ENCODE measurements around the gene UAP1. TPM values are rescaled to one million over a fixed set of nuclear protein-coding genes. Genes with fewer than 3 reads are reported as not detected.
A peak's percentile ranks its signal among the peaks of the same experiment; 100 is the strongest.

The UAP1 gene
- 10 to 100 TPM; 28.9 to 32.2 TPM for total RNA-seq

DNA sequence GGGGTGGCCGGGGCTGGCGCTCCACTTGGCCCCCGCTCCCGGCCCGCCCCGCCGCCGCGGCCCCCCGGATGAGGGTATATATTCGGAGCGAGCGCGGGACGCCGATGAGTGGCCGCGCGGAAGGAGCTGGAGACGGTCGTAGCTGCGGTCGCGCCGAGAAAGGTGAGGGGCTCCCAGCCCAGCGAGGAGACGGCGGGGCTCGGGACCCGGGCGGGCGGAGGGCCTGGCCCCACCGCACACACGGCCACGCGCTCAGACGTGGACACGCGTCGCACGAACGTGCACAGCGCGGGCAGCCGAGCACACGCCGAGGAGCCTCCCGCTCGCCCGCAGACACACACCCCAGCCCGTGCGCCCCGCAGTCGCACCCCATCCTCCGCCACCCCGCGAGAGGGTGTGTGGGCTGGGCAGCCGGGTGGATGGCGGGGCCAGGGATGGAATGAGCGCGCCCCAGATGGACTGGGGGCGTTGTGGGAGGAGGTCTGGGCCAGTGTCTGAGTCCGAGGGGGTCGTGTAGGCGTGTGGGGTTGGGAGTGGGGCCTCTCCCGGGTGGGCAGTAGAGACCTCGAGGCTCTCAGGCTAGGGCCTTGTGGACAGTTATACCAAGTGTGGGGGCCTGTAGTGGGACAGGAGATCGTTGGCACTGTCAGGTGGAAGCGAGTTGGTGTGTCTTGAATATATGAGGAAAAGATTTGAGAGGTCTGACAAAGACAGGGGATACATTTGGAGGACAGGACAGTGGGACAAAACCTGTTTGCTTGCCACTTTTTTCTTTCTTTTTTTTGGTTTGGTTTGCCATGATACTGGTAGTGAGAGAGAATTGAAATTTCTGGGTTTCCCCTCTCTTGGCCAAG is at the start of gene UAP1:
TSS of gene UAP1 (plus strand) at position 107 of the 854 bp plus-strand sequence. CDS start 4,347 bp downstream, outside the sequence.
- Mint-ChIP-seq H3K4me3 (peak within 1 kb of the TSS; percentile 93), H3K36me3 (peaks cover 8% of the 10 kb centered on the region), H3K9me3 (no peaks in the 10 kb centered on the region), H3K4me1 (ENCODE audit: low read depth) (peaks cover 37% of the 10 kb centered on the region), H3K27ac (peak within 1 kb of the TSS; percentile 93), H3K27me3 (no peaks in the 10 kb centered on the region)
- intact Hi-C loops (cut with micrococcal nuclease) = loop anchor here (1.0 to 5.0 kb wide), 4 partner anchors 23 to 759 kb away; partner anchors contain the start of genes HSD17B7, NUF2 and UHMK1
- POLR2A ChIA-PET = interaction anchor here (1.0 kb wide), 2 partner anchors 57 to 64 kb away, joined by 3 read pairs; partner anchors contain the start of gene UHMK1
- CTCF ChIA-PET = no interaction called here
- no peak for DNase-seq

DNA sequence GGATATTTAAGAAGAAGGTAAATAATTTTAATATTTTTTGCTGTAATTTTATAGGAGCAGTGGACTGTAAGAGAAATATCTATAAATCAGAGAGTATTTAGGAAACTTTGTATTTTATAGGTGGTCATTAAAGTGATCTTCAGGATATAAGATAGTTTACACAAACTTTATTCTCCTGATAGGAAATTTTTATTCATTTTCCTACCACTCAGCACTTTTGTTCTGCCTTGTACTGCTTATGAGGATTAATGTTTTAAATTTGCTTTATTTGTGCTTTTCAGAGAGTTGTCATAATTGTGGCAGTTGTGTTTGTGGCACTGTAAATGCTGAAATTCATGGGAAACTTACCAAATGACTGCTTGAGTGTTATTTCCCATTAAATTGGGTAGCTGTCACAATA is 34.2 kb upstream of the UAP1 start:
- CTCF ChIA-PET = no interaction called here
- no peaks in the 10 kb centered on the region for H3K27me3 Mint-ChIP-seq
- H3K27ac Mint-ChIP-seq = no peak overlapping the region
- H3K9me3 Mint-ChIP-seq = no peaks in the 10 kb centered on the region
- H3K4me1 Mint-ChIP-seq (ENCODE audit: low read depth) = no peaks in the 10 kb centered on the region
- POLR2A ChIA-PET = interaction anchor here (1.1 kb wide), 1 partner anchor 33 kb away, joined by 3 read pairs; no protein-coding TSS in a partner anchor
- no peak overlapping the region for H3K4me3 Mint-ChIP-seq
- intact Hi-C loops (cut with micrococcal nuclease) = no loop called here
- no peak for DNase-seq
- peaks cover 22% of the 10 kb centered on the region for H3K36me3 Mint-ChIP-seq

- no peak for DNase-seq
- H3K27me3 Mint-ChIP-seq = no peaks in the 10 kb centered on the region
- ChIA-PET POLR2A (no interaction called here), CTCF (no interaction called here)
- intact Hi-C loops (cut with micrococcal nuclease) = no loop called here
- no peak overlapping the region for H3K4me3 Mint-ChIP-seq
- H3K4me1 Mint-ChIP-seq (ENCODE audit: low read depth) = no peaks in the 10 kb centered on the region
- H3K36me3 Mint-ChIP-seq = peaks cover 3% of the 10 kb centered on the region
- no peaks in the 10 kb centered on the region for H3K9me3 Mint-ChIP-seq
- no peak overlapping the region for H3K27ac Mint-ChIP-seq
These were observed 31.1 kb upstream of the UAP1 start for GRCh38 chr1:162530307-162530987.

GRCh38 chr1:162530988-162531319 is 30.6 kb upstream of the UAP1 start:
- no peak overlapping the region for H3K27ac Mint-ChIP-seq
- H3K9me3 Mint-ChIP-seq = no peaks in the 10 kb centered on the region
- no peak overlapping the region for H3K4me3 Mint-ChIP-seq
- POLR2A ChIA-PET = no interaction called here
- H3K36me3 Mint-ChIP-seq = peaks cover 3% of the 10 kb centered on the region
- no peaks in the 10 kb centered on the region for H3K4me1 Mint-ChIP-seq (ENCODE audit: low read depth)
- intact Hi-C loops (cut with micrococcal nuclease) = no loop called here
- no peaks in the 10 kb centered on the region for H3K27me3 Mint-ChIP-seq
- DNase-seq = no peak
- CTCF ChIA-PET = no interaction called here

- Mint-ChIP-seq H3K4me3 (no peak overlapping the region), H3K27me3 (no peaks in the 10 kb centered on the region), H3K9me3 (no peaks in the 10 kb centered on the region), H3K27ac (no peak overlapping the region), H3K4me1 (ENCODE audit: low read depth) (peaks cover 8% of the 10 kb centered on the region), H3K36me3 (peaks cover 3% of the 10 kb centered on the region)
- intact Hi-C loops (cut with micrococcal nuclease) = loop anchor here (5.0 kb wide), 1 partner anchor 38 kb away; the partner anchor contains the start of gene UHMK1
- POLR2A ChIA-PET = no interaction called here
- no peak for DNase-seq
- CTCF ChIA-PET = interaction anchor here (1.2 kb wide), 1 partner anchor 36 kb away, joined by 4 read pairs; no protein-coding TSS in a partner anchor
These were observed 26.0 kb upstream of the UAP1 start for GRCh38 chr1:162535501-162535900.

- peak; percentile 10 for DNase-seq
- H3K27me3 Mint-ChIP-seq = no peaks in the 10 kb centered on the region
- intact Hi-C loops (cut with micrococcal nuclease) = loop anchor here (5.0 kb wide), 1 partner anchor 39 kb away; the partner anchor contains the start of gene UHMK1
- ChIA-PET POLR2A (no interaction called here), CTCF (interaction anchor here (1.2 kb wide), 1 partner anchor 37 kb away, joined by 4 read pairs; no protein-coding TSS in a partner anchor)
- H3K9me3 Mint-ChIP-seq = no peaks in the 10 kb centered on the region
- peaks cover 4% of the 10 kb centered on the region for H3K36me3 Mint-ChIP-seq
- peaks cover 8% of the 10 kb centered on the region for H3K4me1 Mint-ChIP-seq (ENCODE audit: low read depth)
- no peak overlapping the region for H3K4me3 Mint-ChIP-seq
- H3K27ac Mint-ChIP-seq = no peak overlapping the region
These were observed 25.0 kb upstream of the UAP1 start for GRCh38 chr1:162536511-162536910.

DNA sequence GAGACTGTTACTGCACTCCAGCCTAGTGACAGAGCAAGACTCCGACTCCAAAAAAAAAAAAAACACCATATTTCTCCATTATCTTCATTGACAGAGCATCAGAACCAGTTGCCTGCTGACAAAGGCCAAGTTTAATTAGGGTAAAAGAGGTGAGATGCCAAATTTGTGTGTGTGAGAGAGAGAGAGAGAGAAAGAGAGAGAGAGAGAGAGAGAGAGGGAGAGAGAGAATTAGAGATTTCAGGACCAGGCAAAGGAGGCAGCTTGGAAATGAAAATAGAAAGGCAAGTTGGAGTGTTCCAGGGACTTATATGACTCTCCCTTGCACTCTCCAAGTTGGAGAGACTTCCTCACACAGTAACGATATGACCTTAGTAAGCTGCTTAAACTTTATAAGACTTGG is 24.3 kb upstream of the UAP1 start:
- CTCF ChIA-PET = no interaction called here
- H3K27ac Mint-ChIP-seq = no peak overlapping the region
- no peaks in the 10 kb centered on the region for H3K9me3 Mint-ChIP-seq

GRCh38 chr1:162538815-162539431 is 22.6 kb upstream of the UAP1 start:
- peak; percentile 35 for DNase-seq
- ChIA-PET CTCF (no interaction called here), POLR2A (interaction anchor here (1.3 kb wide), 1 partner anchor 21 kb away, joined by 5 read pairs; no protein-coding TSS in a partner anchor)
- Mint-ChIP-seq H3K9me3 (peaks cover 8% of the 10 kb centered on the region), H3K36me3 (peaks cover 6% of the 10 kb centered on the region), H3K27me3 (no peaks in the 10 kb centered on the region), H3K4me3 (no peak overlapping the region), H3K27ac (peak overlapping the region; percentile 74), H3K4me1 (ENCODE audit: low read depth) (peaks cover 8% of the 10 kb centered on the region)
- intact Hi-C loops (cut with micrococcal nuclease) = loop anchor here (2.0 to 5.0 kb wide), 2 partner anchors 22 to 42 kb away; partner anchors contain the start of genes UAP1 and UHMK1

More for the DNA sequence above, 24.3 kb upstream of the UAP1 start:
- peaks cover 3% of the 10 kb centered on the region for H3K36me3 Mint-ChIP-seq
- intact Hi-C loops (cut with micrococcal nuclease) = loop anchor here (5.0 kb wide), 1 partner anchor 40 kb away; the partner anchor contains the start of gene UHMK1
- H3K4me1 Mint-ChIP-seq (ENCODE audit: low read depth) = peaks cover 8% of the 10 kb centered on the region
- H3K4me3 Mint-ChIP-seq = no peak overlapping the region
- no peaks in the 10 kb centered on the region for H3K27me3 Mint-ChIP-seq
- POLR2A ChIA-PET = no interaction called here
- no peak for DNase-seq

DNA sequence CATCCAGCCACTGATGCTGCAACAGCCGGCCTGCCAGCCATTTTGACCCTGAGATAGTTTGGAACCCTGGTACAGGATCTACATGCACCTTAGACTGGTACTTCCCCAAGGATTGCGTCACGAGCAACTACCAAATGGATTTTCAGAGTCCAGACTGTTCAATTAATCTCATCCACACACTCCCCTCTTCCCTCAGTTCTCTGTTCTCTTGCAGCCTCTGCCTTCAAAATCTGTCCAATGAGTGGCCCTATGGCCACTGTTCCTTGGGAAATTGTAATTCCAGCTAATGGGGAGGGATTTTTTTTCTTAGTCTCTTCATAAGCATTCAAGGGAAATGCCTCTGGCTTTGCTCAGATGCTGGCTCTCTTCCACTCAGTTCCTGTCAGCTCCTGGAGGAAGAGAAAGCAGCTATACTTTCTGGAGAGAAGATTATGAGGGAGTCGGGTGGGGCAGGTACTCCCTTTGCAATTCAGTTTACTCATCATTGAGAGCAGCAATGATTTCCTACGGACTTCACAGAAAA is 19.8 kb upstream of the UAP1 start:
- Mint-ChIP-seq H3K27me3 (no peaks in the 10 kb centered on the region), H3K4me1 (ENCODE audit: low read depth) (peaks cover 6% of the 10 kb centered on the region), H3K36me3 (peaks cover 8% of the 10 kb centered on the region), H3K27ac (no peak overlapping the region), H3K4me3 (no peak overlapping the region), H3K9me3 (peaks cover 8% of the 10 kb centered on the region)
- intact Hi-C loops (cut with micrococcal nuclease) = no loop called here
- ChIA-PET CTCF (no interaction called here), POLR2A (no interaction called here)
- DNase-seq = no peak

DNA sequence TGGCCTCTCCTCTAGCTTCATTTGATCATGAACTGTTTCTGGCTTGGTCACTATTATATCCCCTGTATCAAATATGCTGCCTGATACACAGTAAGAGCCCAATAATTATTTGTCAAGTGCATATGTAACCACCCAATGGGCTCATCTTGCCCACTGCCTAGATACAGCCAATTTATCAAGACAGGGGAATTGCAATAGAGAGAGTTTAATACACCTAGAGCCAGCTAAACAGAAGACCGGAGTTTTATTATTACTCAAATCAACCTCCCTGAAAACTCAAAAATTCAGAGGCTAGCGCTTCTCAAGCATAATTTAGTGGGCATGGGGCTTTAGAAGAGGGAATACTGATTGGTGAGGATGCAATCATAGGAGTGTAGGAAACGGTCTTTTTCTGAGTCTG is 18.3 kb upstream of the UAP1 start:
- H3K4me3 Mint-ChIP-seq = no peak overlapping the region
- ChIA-PET CTCF (no interaction called here), POLR2A (no interaction called here)
- no peak for DNase-seq
- peaks cover 8% of the 10 kb centered on the region for H3K9me3 Mint-ChIP-seq
- no peak overlapping the region for H3K27ac Mint-ChIP-seq
- H3K36me3 Mint-ChIP-seq = peaks cover 8% of the 10 kb centered on the region
- intact Hi-C loops (cut with micrococcal nuclease) = no loop called here
- peaks cover 6% of the 10 kb centered on the region for H3K4me1 Mint-ChIP-seq (ENCODE audit: low read depth)
- H3K27me3 Mint-ChIP-seq = no peaks in the 10 kb centered on the region

- H3K36me3 Mint-ChIP-seq = peaks cover 6% of the 10 kb centered on the region
- DNase-seq = no peak
- intact Hi-C loops (cut with micrococcal nuclease) = no loop called here
- H3K4me3 Mint-ChIP-seq = no peak overlapping the region
- H3K9me3 Mint-ChIP-seq = peaks cover 5% of the 10 kb centered on the region
- H3K4me1 Mint-ChIP-seq (ENCODE audit: low read depth) = no peaks in the 10 kb centered on the region
- H3K27me3 Mint-ChIP-seq = no peaks in the 10 kb centered on the region
- no peak overlapping the region for H3K27ac Mint-ChIP-seq
- ChIA-PET POLR2A (no interaction called here), CTCF (interaction anchor here (0.6 kb wide), 1 partner anchor 300 kb away, joined by 4 read pairs; no protein-coding TSS in a partner anchor)
These were observed 13.4 kb upstream of the UAP1 start for GRCh38 chr1:162548170-162548569.

GRCh38 chr1:162549001-162549400 is 12.5 kb upstream of the UAP1 start:
- no peak overlapping the region for H3K4me3 Mint-ChIP-seq
- DNase-seq = no peak
- H3K27ac Mint-ChIP-seq = no peak overlapping the region
- intact Hi-C loops (cut with micrococcal nuclease) = no loop called here
- ChIA-PET POLR2A (no interaction called here), CTCF (no interaction called here)
- no peaks in the 10 kb centered on the region for H3K9me3 Mint-ChIP-seq
- H3K36me3 Mint-ChIP-seq = peaks cover 2% of the 10 kb centered on the region
- H3K4me1 Mint-ChIP-seq (ENCODE audit: low read depth) = no peaks in the 10 kb centered on the region
- no peaks in the 10 kb centered on the region for H3K27me3 Mint-ChIP-seq

All from activated CD4-positive, alpha-beta memory T cell treated with anti-CD3 and anti-CD28 coated beads for 36 hours (primary cell).